Retina (tissue), 1 donor: ENCODE data around the gene FRMD4B.

Source experiments
- DNase-seq: peaks from one replicate; pipeline ENCODE4 v3.0.0-alpha.2; 2016

FRMD4B gene

DNA sequence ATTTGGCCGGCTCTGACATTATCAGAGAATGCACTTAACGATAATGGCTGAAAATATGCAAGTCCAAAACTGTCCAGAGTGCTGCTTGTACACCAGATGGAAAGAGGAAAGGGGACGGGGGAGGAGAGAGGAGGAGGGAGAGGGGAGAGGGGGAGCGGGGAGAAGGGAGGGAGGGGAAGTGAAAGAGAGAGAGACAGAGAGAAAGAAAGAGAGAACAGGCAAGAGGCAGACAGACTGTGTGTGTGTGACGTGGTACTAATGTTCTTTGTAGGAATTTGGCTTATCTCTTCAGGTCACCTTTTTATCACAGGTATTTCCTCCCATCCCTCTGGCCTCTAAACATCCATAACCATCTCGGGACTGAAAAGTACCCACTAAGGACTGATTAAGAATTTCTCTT, 188.4 kb downstream of the FRMD4B start:
- no peak for DNase-seq

DNA sequence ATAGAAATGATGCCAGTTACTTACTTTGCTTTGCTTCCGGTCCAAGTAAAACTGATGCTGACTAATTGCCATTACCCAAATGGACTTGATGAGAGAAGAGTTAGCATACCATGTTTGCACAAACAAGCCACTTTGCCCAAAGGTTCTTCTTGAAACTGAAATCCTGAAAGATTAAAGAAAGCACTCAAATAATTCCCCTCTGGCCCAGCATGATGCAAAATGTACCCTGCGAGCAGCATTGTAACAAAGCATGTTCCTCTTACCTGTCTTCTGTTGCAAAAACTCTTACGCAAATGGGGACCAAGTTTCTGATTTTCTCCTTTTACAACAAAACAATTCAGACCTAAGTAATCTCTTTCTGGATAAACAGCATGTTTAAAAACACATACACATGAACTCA, 189.0 kb downstream of the FRMD4B start:
- DNase-seq, result no peak

DNA sequence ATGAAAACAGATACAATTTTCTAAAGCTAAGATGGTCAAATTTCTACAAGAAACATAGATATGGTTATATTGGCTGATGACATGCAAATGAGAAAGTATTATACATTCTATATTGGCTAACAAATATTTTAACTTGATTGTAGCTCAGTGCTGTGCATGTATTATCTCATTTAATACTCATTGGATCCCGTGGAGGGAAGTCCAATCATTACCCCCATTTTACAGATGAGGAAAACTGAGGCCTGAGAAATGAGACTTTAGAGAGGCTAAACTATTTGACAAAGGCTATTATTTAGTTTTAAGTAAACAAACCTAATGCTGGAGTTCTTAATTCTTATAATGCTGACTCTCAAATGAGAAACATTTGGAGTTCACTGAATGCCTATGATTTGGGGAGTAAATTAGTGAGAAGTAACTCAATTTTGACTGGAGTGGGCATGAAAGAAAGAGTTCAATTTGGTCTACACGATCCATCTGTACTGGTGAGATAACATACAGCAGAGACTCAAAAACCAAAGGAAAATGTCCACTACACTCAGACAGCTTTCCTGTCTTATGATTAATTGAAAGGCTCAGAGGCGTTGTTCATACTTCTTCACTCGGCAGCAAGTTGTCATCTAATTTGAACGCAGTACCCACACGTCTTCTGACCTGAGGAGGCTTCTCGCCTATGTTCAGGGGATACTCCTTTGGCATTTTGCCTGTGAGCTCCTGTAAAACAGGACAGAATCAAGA, 191.3 kb downstream of the FRMD4B start:
- DNase-seq, result no peak

DNA sequence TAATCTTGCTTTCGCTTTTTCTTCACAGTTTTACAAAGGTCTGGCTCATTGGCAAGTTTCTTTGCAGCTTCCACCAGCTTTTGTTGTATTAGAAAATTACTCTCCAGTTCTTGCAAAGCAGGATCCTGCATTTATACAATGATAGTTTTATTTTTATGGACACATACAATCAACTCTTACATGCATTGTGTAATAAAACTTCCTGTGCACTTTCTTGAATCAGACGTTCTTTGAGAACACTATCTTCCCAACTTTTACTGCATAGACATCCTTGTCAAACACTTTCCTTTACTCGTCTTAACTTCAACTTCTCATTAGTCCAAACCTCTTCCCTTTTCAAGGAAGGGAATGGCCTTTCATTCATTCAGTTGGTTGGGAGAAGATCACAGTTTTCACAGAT, 192.1 kb downstream of the FRMD4B start:
- DNase-seq, result no peak

DNA sequence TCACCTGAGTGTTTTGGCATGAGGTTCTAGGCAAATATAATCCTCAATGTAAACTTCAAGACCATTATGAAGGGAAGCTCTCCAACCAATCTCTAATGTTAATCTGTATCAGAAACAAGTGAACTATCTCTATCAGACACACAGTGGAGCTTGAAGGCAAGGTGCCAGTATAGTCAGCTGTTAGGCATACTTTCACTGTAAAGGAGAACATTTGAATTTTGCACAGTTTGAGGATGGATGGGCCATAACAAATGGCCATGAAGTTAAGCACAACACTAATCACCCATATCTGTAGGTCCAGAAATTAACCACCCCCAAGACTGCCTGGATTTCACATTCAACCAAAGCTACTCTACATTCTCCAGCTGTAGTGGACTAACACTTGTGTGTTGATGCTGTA, 194.4 kb downstream of the FRMD4B start:
- DNase-seq, result no peak

DNA sequence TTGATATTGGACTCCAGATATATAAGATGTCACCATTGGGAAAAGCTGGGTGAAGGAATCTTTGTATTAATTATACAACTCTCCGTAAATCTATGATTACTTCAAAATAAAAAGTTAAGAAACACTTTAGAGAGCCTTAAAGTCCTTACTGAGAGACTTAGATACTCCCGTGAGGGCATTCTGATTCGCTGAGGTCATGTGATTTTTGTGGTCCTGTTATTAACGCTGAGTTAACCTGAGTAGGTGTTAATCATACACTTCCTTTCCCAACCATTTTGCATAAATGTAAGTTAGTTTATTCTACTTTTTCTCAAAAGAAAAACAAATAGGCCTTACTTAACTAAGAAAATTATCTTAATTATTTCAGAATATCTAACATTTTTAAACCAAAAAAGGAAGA, 196.4 kb downstream of the FRMD4B start:
- no peak for DNase-seq

DNA sequence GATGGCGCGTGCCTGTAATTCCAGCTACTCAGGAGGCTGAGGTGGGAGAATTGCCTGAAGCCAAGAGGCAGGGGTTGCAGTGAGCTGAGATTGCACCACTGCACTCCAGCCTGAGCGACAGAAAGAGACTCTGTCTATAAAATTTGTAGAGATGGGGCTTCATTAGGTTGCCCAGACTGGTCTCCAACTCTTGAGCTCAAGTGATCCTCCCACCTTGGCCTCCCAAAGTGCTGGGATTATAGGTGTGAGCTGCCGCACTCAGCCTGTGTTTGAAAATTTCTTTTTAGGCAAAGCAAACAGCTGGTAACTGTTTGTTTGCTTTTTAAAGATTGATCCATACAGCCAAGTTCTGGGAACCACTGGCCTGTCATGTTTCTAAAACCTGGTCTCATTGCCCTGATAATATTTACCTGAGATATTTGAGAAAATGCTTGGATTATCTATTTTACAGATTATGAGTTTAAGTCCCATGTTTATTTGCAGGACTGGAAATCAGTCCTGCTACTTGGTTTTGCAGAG, 199.3 kb downstream of the FRMD4B start:
- DNase-seq, result no peak

DNA sequence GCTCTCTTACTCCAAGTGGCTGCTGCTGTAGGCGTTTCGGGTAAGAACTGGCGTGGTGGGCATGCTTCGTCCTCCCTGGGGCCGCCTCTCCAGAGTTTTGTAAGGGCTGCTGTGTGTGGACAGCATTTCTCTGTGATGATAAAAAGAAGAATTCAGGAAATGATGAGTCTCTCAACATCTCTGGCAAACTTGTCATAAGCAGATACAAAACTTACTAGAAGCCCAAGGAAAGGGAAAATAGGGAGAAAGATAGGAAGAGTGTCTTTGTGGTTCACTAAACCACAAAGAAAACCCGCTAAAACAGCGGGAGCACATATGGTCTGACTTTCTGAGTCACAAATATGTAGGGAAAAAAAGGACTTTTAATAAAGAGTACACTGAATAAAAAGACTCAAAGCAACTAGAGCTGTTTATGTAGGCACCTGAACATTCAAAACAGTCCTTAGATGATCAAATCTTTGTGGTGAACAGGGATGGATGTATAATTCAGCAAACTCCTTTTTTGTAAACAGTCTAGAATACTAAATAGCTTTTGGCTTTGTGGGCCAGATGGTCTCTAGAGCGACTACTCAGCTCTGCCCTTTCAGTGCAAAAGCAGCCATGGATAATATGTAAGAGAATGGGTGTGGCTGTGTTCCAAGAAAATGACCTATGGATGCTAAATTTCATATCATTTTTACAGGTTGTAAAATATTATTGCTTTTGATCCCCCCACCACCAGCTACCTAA, 203.1 kb downstream of the FRMD4B start:
- DNase-seq, result no peak

DNA sequence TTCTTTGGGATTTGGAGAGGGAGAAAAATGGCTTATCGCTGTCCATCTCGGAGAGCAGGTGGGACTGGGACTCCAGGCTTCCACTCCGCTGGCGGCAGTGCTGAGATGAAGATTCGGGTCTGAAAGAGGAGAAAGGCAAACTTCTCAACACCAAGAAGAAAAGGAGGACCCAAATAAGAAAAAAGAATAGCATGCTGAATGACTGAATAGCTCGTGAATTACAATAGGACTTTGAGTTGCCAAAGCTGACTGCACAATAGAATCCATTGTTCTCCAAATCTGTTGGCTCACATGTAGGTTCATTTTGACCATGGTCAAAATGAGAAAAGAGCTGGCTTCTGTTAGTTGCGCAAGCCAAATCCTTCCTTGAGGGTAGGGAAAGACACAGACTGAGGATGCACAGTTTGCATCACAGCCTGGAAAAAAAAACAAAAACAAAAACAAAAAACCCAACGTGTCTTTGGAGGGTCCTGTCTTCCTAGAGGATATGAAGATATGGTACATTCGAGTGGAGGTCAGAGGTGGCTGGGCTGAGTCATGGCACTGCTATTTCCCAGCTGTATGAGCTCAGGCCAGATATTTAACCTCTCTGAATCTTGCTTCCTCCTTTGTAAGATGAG, 204.2 kb downstream of the FRMD4B start:
- DNase-seq, result no peak

DNA sequence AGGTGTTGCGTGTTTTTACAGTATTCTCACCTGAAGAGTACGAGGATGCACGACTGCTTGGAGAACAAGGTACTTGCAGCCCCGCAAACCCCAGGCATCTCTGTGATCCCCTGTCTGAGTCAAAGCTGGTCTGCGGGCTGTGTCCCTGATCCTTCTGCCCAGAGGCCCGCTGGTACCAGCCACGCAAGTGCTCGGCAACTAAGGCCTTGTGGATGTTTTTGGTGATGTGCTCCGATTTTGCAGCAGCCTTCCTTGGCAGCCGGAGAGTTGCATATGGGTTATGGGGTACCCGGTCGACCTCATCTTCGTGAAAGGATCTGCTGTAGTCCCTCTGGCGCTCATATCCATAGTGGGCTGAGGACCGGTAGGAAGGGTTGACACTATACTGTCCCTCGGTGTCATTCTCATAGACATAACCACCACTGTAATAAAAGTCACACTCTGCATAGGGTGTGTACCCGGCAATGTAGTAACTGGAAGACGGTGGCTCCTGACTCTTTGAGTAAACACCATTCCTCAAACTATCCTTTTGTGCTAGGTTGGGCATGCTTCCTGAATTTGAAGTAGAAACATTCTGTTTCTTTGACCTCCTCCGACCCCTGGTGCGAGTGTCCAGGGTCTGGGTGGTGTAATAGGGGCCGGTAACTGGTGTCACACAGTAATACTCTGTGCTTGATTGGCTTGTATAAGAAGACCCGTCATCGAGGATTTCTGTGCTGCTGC, 204.9 kb downstream of the FRMD4B start:
- DNase-seq, result no peak

DNA sequence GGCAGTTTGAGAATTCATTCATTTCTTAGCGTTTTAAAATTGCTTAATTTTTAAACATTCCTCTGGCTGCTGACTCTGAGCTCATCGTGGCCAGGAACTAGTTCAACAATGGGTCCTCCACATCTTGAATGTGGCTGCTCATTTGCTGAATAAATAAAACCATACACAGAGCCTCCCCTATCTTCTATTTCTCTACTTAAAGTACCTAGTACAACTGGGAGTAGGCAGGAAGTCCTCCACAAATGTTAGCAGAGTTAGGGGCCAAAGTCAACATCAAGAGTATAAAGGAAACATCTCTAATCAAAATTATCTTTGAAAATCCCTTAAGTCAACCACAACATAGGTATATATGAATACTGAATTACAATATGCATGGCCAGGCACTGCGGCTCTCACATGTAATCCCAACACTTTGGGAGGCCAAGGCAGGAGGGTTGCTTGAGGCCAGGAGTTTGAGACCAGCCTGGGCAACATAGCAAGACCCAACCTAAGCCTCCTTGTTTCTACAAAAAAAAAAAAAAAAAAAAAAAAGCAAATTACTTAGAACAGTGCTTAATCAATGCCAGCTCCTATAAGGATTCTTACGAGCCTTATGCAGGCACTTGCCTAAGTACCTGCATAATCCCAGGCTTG, 206.0 kb downstream of the FRMD4B start:
- DNase-seq, result no peak

DNA sequence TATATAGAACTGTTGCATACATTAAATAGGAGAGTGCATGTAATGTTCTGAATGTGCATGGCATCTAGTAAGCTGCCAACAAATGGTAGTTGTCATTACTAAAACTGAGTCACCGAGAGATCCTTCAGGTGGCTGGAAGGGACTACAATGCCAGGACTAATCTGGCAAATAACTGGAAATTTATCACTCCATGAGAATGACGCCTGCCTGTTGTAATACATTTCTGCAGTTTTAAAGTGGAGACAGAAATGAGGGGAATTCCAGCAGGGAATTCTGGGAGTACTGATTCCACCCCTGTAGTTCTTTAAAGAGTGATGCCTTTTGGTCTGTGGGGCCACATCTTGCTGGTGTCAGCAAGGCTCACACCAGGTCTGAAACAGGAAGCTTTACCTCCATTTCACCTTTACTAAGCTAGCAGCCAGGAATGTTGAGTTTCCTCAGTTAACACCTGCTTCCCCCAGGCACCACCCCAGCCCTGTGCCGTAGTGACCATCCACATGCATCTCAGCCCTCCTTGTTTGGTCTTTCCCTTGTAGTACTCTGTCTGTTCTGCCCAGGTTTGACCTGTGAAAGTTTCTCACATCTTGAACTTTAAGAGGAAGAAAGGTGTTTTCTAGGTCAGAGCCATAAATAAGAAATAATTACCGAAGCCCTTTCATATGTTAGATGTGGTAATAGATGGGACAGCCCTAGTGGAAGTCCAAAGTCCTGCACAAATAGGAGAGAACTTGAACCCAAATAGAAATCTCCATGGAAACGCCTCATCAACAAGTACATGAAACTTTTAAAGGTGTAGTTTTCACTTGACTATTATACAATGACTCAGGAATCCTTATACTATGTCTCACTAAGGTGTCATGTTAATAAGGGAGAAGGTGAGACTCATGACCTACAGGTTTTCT, 206.8 kb downstream of the FRMD4B start:
- no peak for DNase-seq

DNA sequence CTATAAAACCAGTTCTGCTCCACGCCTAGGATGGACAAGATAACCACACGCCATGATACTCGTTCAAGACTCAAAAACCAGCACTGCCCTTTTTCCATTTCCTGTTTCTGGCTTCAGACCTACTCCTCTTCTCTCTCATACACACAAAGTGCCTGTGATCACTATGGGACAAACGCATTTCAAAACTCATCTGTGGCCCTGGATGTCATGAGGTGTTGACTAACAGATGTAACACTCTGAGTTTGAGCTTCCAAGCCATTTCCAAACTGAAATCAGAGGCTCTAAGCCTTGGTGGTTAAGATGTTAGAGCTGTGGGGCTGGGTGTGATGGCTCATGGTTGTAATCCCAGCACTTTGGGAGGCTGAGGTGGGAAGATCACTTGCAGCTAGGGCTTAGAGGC, 207.8 kb downstream of the FRMD4B start:
- no peak for DNase-seq

DNA sequence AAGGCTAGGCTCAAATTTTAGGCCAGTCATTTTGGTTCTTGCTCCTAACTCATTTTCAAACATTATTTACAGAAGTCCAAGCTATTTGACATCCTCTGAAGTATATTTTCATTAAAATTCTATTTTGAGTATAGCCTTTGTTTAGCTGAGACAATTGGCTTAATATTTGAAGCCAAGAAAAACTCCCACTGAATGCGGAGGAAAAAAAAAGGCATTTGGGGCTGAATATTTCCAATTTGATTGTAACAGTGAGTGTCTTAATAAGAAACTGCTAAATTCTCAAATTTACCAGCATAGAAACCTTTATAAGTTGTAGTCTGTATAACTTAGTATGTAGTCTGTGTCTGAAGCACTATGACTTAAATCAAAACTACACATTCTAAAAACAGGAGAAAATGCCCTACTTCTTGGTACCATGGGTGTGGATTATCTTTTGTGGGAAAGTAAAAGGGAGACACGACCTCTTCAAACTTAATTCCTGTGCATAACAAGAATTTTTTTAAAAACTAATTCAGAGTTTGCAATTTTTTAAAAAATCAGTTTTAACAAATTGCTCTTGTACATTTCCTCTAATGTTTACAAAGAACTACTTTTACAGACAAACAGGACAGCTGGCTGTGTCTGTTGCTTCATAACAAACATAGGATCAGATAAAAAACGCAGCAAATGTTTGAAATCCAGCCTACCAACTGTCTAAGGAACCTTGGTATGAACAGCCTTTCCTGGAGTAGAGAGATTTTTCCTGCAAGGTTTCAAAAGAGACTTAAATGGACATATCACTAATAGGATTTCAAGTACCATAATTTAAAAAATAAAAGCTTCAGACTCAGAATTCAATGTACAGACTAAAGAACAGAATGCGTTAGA, 210.8 kb downstream of the FRMD4B start:
- no peak for DNase-seq

DNA sequence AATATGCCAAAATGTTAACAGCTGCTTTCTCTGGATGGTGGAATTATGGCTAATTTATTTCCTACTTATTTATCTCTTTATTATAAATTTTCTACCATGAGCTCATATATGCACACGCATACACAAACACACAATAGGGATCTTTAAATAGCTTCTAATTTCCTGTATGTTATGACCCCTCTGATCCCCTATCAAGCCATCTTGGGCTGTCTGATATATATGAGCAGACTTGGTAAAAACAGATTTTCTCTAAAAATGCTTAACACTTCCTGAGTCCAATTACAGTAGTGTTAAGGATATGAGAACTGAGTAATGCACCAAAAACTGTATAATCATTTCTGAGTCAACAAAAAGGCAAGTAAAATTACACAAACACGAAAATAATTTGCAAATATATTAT, 211.4 kb downstream of the FRMD4B start:
- no peak for DNase-seq

DNA sequence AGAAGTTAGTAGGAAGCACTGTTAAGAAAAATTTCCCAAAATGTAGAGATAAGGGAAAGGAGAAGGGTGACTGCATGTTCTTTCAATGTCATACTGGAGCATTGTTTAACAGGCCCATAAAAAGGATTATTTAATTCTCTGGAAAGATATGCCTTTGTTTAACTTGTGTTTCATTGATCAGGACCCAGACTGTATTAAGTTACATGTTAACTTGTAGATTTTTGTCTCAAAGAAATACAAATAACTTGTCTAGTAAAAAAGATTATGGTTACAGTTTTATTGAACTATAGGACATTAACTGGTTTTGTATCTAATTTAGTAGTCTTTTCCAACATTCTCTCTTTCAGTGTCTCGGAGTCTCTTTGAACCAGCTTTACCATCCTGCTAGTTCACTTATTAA, 213.8 kb downstream of the FRMD4B start:
- no peak for DNase-seq

DNA sequence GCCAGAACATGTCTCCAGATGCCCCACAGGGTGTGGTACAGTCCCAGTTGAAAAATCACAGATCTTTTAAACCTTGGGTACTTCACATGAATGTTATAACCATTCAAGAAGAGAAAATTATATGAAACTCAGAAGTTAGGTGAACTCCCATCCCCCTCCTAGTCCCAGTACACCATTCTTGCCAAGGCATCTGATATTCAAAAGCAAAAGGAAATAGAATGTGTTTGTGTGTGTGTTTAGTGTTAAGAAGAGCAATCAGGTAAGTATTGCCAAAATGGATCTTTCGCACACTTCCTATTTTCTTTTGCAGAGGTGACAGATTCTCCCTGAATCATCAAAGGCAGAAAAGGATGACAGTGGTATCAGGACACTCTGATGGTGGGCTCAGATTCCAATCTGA, 219.4 kb downstream of the FRMD4B start:
- DNase-seq, result no peak

DNA sequence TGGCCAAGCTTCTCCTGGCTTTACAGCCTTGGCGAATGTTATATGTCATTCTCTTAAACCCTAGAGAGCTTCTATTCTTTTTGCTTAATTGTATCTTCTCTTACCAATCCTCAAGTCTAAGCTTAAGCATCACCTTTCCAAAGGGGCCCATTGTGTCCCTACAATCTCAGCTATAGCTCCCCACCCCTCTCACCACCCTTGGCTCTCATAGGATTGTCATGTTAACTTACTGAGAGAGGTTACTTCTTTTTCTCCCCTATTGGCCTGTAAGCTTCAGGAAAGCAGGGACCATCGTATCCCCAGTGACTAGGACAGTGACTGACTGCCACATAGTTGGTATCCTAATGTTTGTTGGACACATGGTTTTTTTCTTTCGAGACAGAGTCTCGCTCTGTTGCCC, 220.1 kb downstream of the FRMD4B start:
- no peak for DNase-seq

DNA sequence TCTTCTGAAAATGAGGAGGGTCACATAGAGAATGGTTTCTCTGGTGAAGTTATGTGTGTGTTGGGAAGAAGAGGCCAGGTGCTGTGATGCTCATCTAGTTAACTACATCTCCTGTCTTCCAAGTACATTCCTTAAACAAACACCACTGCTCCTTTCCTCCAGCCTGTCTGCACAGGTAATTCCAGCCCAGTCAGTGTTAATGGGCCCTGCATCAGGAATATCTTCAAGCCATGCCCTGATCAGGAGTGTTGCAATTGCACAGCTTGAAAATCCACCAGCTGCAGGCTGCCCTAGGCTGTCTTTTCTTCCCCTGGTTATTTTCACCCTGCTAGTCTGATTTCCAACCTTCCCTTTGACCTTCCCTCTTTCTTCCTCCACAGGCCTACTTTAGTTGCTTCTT, 221.6 kb downstream of the FRMD4B start:
- no peak for DNase-seq

DNA sequence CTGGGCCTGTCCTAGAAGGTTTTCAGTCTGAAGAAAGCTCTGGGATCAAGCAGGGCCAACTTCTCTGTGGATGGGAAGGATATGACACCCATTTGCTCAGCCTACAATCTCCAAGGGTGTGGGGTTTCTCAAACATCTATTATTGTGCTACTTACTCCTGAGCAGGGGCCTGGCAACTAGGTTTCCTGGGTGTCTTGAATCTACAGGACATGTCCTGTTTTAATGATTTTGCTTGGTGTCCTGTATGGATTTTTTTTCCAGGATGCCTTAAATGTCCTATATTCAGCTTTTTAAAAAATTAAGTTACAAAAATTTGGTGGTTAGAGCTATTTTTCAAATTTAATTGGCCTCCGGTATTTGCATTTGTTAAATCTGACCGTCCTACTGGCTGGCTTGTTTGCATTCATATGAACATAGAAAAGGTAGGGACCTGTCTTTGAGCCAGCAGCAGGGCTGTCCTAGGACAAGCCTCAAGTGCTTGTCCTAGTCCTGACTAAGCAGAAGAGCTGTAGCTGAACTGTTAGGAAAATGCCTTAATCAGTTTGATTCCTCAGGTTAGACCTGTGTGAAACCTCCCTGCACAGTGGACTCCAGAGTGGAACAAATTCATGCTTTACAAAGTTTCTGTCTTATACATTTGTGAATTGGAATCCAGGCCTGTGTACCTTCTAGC, 223.4 kb downstream of the FRMD4B start:
- DNase-seq, result no peak
